Lung (tissue), 12 donors: ENCODE results near the gene C11orf86. TPM values are rescaled to one million over a fixed set of nuclear protein-coding genes. Genes with fewer than 3 reads are reported as not detected.

Experiments
- ATAC-seq: fragments of 200-7000 bp; cut with Tn5 transposase; one replicate; pipeline ENCODE4 v1.9.1; 2020; ENCODE audit warnings: moderate number of reproducible peaks; ENCODE audit not compliant: insufficient read depth, low FRiP score
- DNase-seq, 3 donors: peaks; one replicate each; pipeline ENCODE4 v3.0.0-alpha.2; 2013 to 2017
- H3K27ac ChIP-seq, 2 donors: one replicate each; pipeline ENCODE4 v1.5.1; 2013; ENCODE audit warnings: mild to moderate bottlenecking in 2 of 2, moderate library complexity in 2 of 2, control low read depth in 1 of 2, inconsistent platforms in 1 of 2, low read depth in 1 of 2, low read length in 1 of 2
- H3K27me3 ChIP-seq, 3 donors: one replicate each; pipeline ENCODE4 v1.5.1; 2013; ENCODE audit warnings: low read length in 2 of 3; ENCODE audit not compliant: control insufficient read depth in 3 of 3, insufficient read depth in 3 of 3
- H3K36me3 ChIP-seq, 4 donors: one replicate each; pipeline ENCODE4 v1.5.1; 2013; ENCODE audit warnings: low read length in 4 of 4, mild to moderate bottlenecking in 1 of 4, moderate library complexity in 1 of 4; ENCODE audit not compliant: control insufficient read depth in 4 of 4, insufficient read depth in 4 of 4
- H3K4me1 ChIP-seq, 5 donors: one replicate each; pipeline ENCODE4 v1.5.1; 2013; ENCODE audit warnings: low read length in 5 of 5, mild to moderate bottlenecking in 2 of 5, moderate library complexity in 1 of 5; ENCODE audit not compliant: control insufficient read depth in 5 of 5, insufficient read depth in 5 of 5
- H3K4me3 ChIP-seq: one replicate; pipeline ENCODE4 v1.5.1; 2013; ENCODE audit warnings: mild to moderate bottlenecking, control low read depth, moderate library complexity
- H3K9ac ChIP-seq, 2 donors: one replicate each; pipeline ENCODE4 v1.5.1; 2013; ENCODE audit warnings: low read length in 2 of 2, control low read depth in 1 of 2; ENCODE audit not compliant: insufficient read depth in 1 of 2
- H3K9me3 ChIP-seq, 4 donors: one replicate each; pipeline ENCODE4 v1.5.1; 2013; ENCODE audit warnings: low read length in 3 of 4, mild to moderate bottlenecking in 1 of 4, moderate library complexity in 1 of 4; ENCODE audit not compliant: control insufficient read depth in 4 of 4, insufficient read depth in 3 of 4
- WGBS, 2 donors: extraction: QIAGEN DNeasy Blood & Tissue Kit; methylation state at CpG; one replicate each; pipeline ENCODE4 v1.1.7; 2013; 5-methylcytosine and 5-hydroxymethylcytosine counted together
- polyA plus RNA-seq, 2 donors: library from polyadenylated mRNA; stranded (reverse); fragments of 200-250 nt; gene quantifications; one replicate each; pipeline ENCODE4 v1.2.1, GENCODE V29; 2013
- total RNA-seq, 2 donors: library from RNA; depleted of rRNA in 1 of 2; stranded (reverse); fragments of >200 nt in 1 of 2; gene quantifications; one replicate each; pipeline ENCODE4 v1.2.1, GENCODE V29; 2014 to 2021
- TF ChIP-seq, protein P1 (sequence below): IDR thresholded peaks from 2 replicates; pipeline ENCODE4 v1.5.1; 2012; ENCODE audit warnings: mild to moderate bottlenecking; ENCODE audit errors: control extremely low read depth, extremely low read depth
- donor health status: control.
- donor health status: control.
- donor health status: Bipolar disorder and iron deficiency.
- donor health status: healthy.
- donor health status: DM: yes; HTN: yes; CAD: no.

The C11orf86 gene
- total and polyA plus RNA-seq, 4 donors: not detected

DNA sequence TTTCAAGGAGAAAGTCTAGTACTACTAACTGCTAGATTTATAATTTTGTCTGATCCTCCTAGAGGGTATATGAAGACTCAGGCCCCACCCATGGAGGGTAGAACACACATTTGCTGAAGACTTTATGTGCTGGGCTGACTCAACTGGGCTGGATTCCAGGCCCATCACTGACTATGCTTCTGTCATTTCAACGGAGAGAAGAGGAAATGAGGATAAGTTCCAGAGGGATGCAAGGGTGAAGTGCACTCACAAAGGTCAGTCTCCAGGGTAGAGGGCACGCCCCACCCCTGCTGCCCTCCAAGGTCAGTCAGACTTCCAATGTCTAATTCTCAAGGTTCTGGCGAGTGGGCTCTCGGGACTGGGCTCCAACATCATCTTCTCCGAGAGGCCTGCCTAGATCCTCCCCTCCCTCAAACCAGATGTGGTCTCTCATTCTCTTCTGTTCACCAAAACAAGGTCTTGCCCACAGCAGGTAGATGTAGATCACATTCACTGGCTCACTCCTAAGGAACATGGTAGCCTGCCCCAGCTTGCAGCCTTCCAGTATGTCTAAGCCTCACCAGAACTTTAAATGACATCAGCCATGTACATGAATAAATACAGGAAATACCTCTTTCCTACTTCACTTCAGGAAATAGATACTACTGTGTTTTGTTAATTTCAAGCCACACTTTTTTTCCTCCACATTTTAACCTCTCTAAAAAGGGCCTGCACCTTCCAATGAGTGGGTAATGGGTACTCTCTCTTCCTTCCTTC, 7.3 kb upstream of the C11orf86 start:
- peak in 1 of 3 donors; percentile 29 for DNase-seq
- Histone ChIP-seq H3K36me3 (no peaks in the 10 kb centered on the region), H3K9me3 (peaks cover 0 to 2% (median 0%) of the 10 kb centered on the region in 4 donors), H3K27me3 (peaks cover 0 to 3% (median 0%) of the 10 kb centered on the region in 3 donors), H3K27ac (peak overlapping the region in 1 of 2 donors; percentile 7), H3K4me3 (no peak overlapping the region), H3K4me1 (peaks cover 0 to 10% (median 0%) of the 10 kb centered on the region in 5 donors), H3K9ac (no peak overlapping the region)
- no peak for ATAC-seq
- TF ChIP-seq, protein P1, sequence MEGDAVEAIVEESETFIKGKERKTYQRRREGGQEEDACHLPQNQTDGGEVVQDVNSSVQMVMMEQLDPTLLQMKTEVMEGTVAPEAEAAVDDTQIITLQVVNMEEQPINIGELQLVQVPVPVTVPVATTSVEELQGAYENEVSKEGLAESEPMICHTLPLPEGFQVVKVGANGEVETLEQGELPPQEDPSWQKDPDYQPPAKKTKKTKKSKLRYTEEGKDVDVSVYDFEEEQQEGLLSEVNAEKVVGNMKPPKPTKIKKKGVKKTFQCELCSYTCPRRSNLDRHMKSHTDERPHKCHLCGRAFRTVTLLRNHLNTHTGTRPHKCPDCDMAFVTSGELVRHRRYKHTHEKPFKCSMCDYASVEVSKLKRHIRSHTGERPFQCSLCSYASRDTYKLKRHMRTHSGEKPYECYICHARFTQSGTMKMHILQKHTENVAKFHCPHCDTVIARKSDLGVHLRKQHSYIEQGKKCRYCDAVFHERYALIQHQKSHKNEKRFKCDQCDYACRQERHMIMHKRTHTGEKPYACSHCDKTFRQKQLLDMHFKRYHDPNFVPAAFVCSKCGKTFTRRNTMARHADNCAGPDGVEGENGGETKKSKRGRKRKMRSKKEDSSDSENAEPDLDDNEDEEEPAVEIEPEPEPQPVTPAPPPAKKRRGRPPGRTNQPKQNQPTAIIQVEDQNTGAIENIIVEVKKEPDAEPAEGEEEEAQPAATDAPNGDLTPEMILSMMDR: no peak
- WGBS, 2 donors: 72 to 87% methylated on average over 5 of the region's 5 CpGs

DNA sequence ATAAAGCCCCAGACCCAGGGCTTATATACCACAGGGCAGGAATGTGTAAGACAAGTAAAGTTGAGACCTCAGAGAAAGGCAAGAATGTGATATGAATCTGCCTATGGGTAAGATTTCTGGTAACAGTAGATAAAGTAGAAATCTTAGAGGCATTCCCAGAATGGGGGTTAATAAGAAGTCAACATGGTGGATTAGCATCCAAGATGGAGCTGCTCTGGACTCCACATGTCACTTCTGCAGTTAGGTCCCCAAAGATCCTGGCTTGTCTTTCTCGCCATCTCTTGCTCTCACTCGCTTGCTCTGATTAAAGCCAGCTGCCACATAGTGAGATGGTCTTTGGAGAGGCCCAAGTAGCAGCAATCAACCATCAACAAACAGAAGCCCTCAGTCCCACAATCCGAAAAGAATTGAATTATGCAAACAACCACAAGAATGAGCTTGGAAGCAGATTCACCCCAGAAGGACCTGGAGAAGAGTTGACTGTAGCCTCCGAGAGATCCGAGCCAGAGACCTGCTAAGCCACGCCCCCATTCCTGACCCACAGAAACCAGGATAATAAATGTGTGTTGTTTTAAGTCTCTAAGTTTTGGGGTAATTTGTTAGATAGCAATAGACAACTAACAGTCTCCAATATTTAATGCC, 5.4 kb upstream of the C11orf86 start:
- ATAC-seq (no peak), DNase-seq (no peak)
- 88 to 92% methylated on average over 6 of the region's 6 CpGs for WGBS, 2 donors
- Histone ChIP-seq H3K36me3 (no peaks in the 10 kb centered on the region), H3K9me3 (peaks cover 0 to 2% (median 0%) of the 10 kb centered on the region in 4 donors), H3K4me1 (peaks cover 0 to 10% (median 0%) of the 10 kb centered on the region in 5 donors), H3K27ac (no peak overlapping the region), H3K4me3 (no peak overlapping the region), H3K9ac (no peak overlapping the region), H3K27me3 (peaks cover 0 to 3% (median 0%) of the 10 kb centered on the region in 3 donors)
- TF ChIP-seq, protein P1: no peak

DNA sequence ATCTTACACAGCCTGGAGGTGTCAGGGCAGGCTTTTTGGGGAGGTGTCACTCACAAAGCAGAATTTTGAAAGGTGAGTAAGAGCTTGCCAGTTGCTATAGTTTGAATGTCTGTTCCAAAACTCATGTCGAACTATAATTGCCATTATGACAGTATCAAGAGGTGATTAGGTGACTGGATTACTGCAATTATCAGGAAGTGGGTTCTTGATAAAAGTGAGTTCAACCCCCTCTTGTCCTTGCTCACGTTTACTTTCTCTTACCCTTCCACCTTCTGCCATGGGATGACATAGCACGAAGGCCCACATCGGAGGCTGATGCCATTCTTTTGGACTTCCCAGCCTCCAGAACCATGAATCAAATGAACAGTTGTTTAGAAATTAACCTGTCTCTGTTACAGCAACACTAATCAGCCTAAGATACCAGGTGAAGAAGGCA, 4.7 kb upstream of the C11orf86 start:
- Histone ChIP-seq H3K27ac (peak overlapping the region in 1 of 2 donors; percentile 55), H3K4me3 (no peak overlapping the region), H3K9ac (no peak overlapping the region), H3K9me3 (peaks cover 0 to 2% (median 0%) of the 10 kb centered on the region in 4 donors), H3K27me3 (peaks cover 0 to 3% (median 0%) of the 10 kb centered on the region in 3 donors), H3K4me1 (peaks cover 0 to 10% (median 0%) of the 10 kb centered on the region in 5 donors), H3K36me3 (no peaks in the 10 kb centered on the region)
- no peak for ATAC-seq
- TF ChIP-seq, protein P1: no peak
- DNase-seq: no peak
- WGBS, 2 donors: 67 to 89% methylated on average over 4 of the region's 4 CpGs
